Spleen (tissue), 11 donors: ENCODE data around the gene PKHD1. TPM values are rescaled to one million over a fixed set of nuclear protein-coding genes. Genes with fewer than 3 reads are reported as not detected.

Source experiments
- DNase-seq: peaks from one replicate; pipeline ENCODE4 v3.0.0-alpha.2; 2020
- H3K27ac ChIP-seq, 8 donors: fragments of 200-600 bp; sonication (generic) in 7 of 8; 1 replicate in 4 of 8; 2 replicates in 4 of 8; pipeline versions ENCODE4 v1.5.0 to v1.8.0; 2016 to 2021; ENCODE audit warnings: inconsistent platforms in 4 of 8, mild to moderate bottlenecking in 4 of 8, moderate library complexity in 1 of 8
- H3K27me3 ChIP-seq, 7 donors: fragments of 200-600 bp; sonication (generic) in 6 of 7; replicated peaks in 1 of 7; 1 replicate in 4 of 7; 2 replicates in 3 of 7; pipeline versions ENCODE4 v1.5.0 to v1.8.0; 2016 to 2021; ENCODE audit warnings: inconsistent platforms in 3 of 7, mild to moderate bottlenecking in 1 of 7
- H3K36me3 ChIP-seq, 6 donors: fragments of 200-600 bp; sonication (generic) in 5 of 6; 1 replicate in 4 of 6; 2 replicates in 2 of 6; pipeline versions ENCODE4 v1.5.0 to v1.8.0; 2016 to 2021; ENCODE audit warnings: inconsistent platforms in 2 of 6
- H3K4me1 ChIP-seq, 6 donors: fragments of 200-600 bp; sonication (generic) in 5 of 6; 1 replicate in 3 of 6; 2 replicates in 3 of 6; pipeline versions ENCODE4 v1.5.0 to v1.8.0; 2016 to 2021; ENCODE audit warnings: inconsistent platforms in 3 of 6
- H3K4me3 ChIP-seq, 8 donors: fragments of 200-600 bp; sonication (generic) in 7 of 8; 1 replicate in 4 of 8; 2 replicates in 4 of 8; pipeline versions ENCODE4 v1.5.0 to v1.8.0; 2016 to 2021; ENCODE audit warnings: inconsistent platforms in 4 of 8, mild to moderate bottlenecking in 4 of 8, moderate library complexity in 2 of 8
- H3K9me3 ChIP-seq, 8 donors: fragments of 200-600 bp; sonication (generic) in 7 of 8; 1 replicate in 4 of 8; 2 replicates in 4 of 8; pipeline versions ENCODE4 v1.5.0 to v1.8.0; 2016 to 2021; ENCODE audit warnings: inconsistent platforms in 4 of 8
- POLR2A ChIP-seq, 3 donors: fragments of 450-650 bp; IDR thresholded peaks; one replicate each; pipeline ENCODE4 v1.5.1; 2017; ENCODE audit warnings: antibody characterized with exemption in 3 of 3, mild to moderate bottlenecking in 1 of 3
- POLR2AphosphoS5 ChIP-seq, 3 donors: sonication (generic); formaldehyde crosslinking; IDR thresholded peaks; one replicate each; pipeline ENCODE4 v1.5.1; 2017; ENCODE audit warnings: antibody characterized with exemption in 3 of 3
- WGBS, 5 donors: extraction: QIAGEN DNeasy Blood & Tissue Kit in 3 of 5; methylation state at CpG; one replicate each; pipeline versions ENCODE4 v1.1.5 to v1.1.7; 2013 to 2018; 5-methylcytosine and 5-hydroxymethylcytosine counted together
- intact Hi-C: fragments of 100-400 bp; cut with DNase I; formaldehyde crosslinking; loops from one replicate; pipeline ENCODE4 v1.15.0; 2023; ENCODE audit warnings: low total_unique reads
- polyA plus RNA-seq, 3 donors: library from polyadenylated mRNA; stranded (reverse); fragments of 200-250 nt; gene quantifications; one replicate each; pipeline ENCODE4 v1.2.1, GENCODE V29; 2013
- total RNA-seq, 7 donors: library from RNA; depleted of rRNA in 3 of 7; stranded (reverse); fragments of >200 nt in 3 of 7; fragmentation: NEBNext Ultra II Directional in 4 of 7; extraction: Animal tissue kit (Norgen Biotek cat#: 25700) in 4 of 7; gene quantifications; one replicate each; pipeline versions ENCODE4 v1.1.0 to v1.2.1, GENCODE V29; 2016 to 2021
- TF ChIP-seq, protein P1 (sequence below), 11 experiments: fragments of 200-600 bp in 7 of 11; fragments of 450-650 bp in 4 of 11; sonication (generic) in 4 of 11; IDR thresholded peaks in 8 of 11; conservative IDR thresholded peaks in 3 of 11; 1 replicate in 7 of 11; 2 replicates in 4 of 11; pipeline versions ENCODE4 v1.4.0 to v1.8.0; 2016 to 2021; ENCODE audit warnings: antibody characterized with exemption in 11 of 11, inconsistent platforms in 4 of 11, mild to moderate bottlenecking in 1 of 11
- donor health status: healthy with polysubstance abuse.
- donor health status: DM: no; HTN: no; CAD: no; lungs with moderate emphysema.
- donor health status: DM: no; HTN: no; CAD: no.
- donor health status: Bipolar disorder and iron deficiency.
- donor health status: healthy.
- donor health status: DM: no; HTN: no; CAD: no.
- donor health status: DM: yes; HTN: yes; CAD: no.

Gene PKHD1
- total and polyA plus RNA-seq, 10 donors = not detected

DNA sequence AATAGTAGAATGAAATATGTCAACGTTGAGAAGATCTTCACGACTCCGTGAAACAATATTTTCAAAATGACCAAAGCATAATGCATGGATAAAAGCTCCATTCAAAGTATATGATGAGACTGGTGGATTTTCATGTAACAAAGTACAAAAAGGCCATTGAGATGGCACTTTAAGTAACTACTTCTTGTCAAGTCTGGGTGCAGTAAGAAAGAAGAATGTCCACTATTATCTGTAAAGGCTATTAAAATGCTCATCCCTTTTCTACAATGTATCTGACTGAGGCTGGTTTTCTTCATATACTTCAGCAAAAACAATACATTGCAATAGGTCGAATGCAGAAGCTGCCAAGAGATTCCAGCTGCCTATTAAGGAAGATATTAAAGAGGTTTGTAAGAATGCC, 457.4 kb downstream of the PKHD1 start:
- H3K27me3 ChIP-seq = no peaks in the 10 kb centered on the region
- WGBS, 5 donors = 74 to 84% (median 79%) methylated on average over 4 of the region's 4 CpGs
- intact Hi-C loops = no loop called here
- DNase-seq = no peak
- no peak overlapping the region for H3K4me3 ChIP-seq
- no peaks in the 10 kb centered on the region for H3K4me1 ChIP-seq
- H3K36me3 ChIP-seq = no peaks in the 10 kb centered on the region
- no peak for TF ChIP-seq POLR2A (IDR thresholded peaks at IDR 0.05)
- TF ChIP-seq POLR2AphosphoS5 (IDR thresholded peaks at IDR 0.05) = no peak
- TF ChIP-seq, protein P1, sequence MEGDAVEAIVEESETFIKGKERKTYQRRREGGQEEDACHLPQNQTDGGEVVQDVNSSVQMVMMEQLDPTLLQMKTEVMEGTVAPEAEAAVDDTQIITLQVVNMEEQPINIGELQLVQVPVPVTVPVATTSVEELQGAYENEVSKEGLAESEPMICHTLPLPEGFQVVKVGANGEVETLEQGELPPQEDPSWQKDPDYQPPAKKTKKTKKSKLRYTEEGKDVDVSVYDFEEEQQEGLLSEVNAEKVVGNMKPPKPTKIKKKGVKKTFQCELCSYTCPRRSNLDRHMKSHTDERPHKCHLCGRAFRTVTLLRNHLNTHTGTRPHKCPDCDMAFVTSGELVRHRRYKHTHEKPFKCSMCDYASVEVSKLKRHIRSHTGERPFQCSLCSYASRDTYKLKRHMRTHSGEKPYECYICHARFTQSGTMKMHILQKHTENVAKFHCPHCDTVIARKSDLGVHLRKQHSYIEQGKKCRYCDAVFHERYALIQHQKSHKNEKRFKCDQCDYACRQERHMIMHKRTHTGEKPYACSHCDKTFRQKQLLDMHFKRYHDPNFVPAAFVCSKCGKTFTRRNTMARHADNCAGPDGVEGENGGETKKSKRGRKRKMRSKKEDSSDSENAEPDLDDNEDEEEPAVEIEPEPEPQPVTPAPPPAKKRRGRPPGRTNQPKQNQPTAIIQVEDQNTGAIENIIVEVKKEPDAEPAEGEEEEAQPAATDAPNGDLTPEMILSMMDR (IDR thresholded peaks at IDR 0.05 in 8 of 11, conservative IDR thresholded peaks at IDR 0.05 in 3 of 11) = no peak
- no peak overlapping the region for H3K27ac ChIP-seq
- H3K9me3 ChIP-seq = peaks cover 0 to 13% (median 0%) of the 10 kb centered on the region in 8 donors

DNA sequence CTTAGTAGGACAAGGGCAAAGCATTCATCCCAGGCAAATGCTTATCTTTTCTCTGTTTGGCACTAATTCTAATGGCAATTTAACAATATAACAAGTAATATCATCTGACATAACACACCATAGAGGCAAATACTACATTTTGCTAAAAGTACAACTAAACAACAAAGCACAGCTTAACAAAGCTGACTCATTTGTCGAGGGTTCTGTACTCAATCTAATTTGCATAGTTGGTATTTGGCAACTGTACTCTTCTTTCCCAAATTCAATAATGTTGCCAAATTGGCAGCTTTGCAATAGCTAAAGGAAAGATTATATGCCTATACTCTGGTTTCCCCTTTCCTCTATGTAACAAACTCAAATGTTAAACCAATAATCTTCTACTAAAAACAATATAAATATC, 461.0 kb downstream of the PKHD1 start:
- DNase-seq = no peak
- no peak overlapping the region for H3K27ac ChIP-seq
- intact Hi-C loops = no loop called here
- H3K4me1 ChIP-seq = no peaks in the 10 kb centered on the region
- H3K9me3 ChIP-seq = peaks cover 0 to 13% (median 0%) of the 10 kb centered on the region in 8 donors
- H3K36me3 ChIP-seq = no peaks in the 10 kb centered on the region
- no peak overlapping the region for H3K4me3 ChIP-seq
- TF ChIP-seq POLR2A (IDR thresholded peaks at IDR 0.05) (no peak), POLR2AphosphoS5 (IDR thresholded peaks at IDR 0.05) (no peak)
- TF ChIP-seq, protein P1 (IDR thresholded peaks at IDR 0.05 in 8 of 11, conservative IDR thresholded peaks at IDR 0.05 in 3 of 11) = no peak
- H3K27me3 ChIP-seq = no peaks in the 10 kb centered on the region
- WGBS, 5 donors = 63 to 85% (median 70%) methylated on average over 1 of the region's 1 CpG

DNA sequence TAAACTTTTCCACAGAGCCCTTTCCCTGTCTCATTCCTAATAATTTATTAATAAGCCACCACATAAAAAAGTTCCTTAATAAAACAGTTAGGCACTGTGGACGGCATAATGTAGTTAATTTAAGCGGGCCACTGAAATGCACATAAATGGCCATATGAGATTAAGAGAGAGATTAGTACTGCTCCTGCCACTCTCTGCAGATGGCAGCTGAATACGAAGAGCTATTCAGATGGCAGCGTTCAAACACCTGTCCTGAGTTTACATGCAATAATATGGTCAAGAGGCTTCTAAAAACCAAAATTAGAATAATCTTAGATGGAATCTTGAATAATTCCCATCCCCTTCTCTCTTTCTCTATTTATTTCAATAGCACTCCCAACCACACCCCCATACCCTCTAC, 461.8 kb downstream of the PKHD1 start:
- H3K27me3 ChIP-seq = no peaks in the 10 kb centered on the region
- H3K4me3 ChIP-seq = no peak overlapping the region
- 87 to 92% (median 91%) methylated on average over 4 of the region's 4 CpGs for WGBS, 5 donors
- no peaks in the 10 kb centered on the region for H3K4me1 ChIP-seq
- H3K9me3 ChIP-seq = peaks cover 0 to 13% (median 0%) of the 10 kb centered on the region in 8 donors
- no peaks in the 10 kb centered on the region for H3K36me3 ChIP-seq
- TF ChIP-seq POLR2AphosphoS5 (IDR thresholded peaks at IDR 0.05) = no peak
- TF ChIP-seq POLR2A (IDR thresholded peaks at IDR 0.05) = no peak
- TF ChIP-seq, protein P1 (IDR thresholded peaks at IDR 0.05 in 8 of 11, conservative IDR thresholded peaks at IDR 0.05 in 3 of 11) = no peak
- intact Hi-C loops = no loop called here
- H3K27ac ChIP-seq = no peak overlapping the region
- no peak for DNase-seq

DNA sequence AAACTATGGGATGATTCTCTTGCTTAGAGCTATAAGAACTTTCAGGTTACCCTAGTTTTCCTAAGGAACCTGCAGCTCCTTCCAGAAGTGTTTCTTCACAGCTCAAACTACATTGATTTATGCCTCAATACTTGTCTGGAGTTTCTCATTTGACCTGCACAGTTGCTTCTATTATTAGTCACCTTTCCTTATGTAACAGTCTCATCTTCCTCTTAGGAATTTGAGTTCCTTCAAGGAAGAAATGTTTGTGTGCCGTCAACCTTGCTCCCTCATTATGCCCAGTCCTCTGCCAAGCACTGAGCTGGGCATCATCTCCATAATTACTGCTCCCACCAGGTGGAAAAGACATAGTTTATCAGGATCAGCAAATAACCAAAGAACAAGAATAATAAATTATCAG, 466.4 kb downstream of the PKHD1 start:
- WGBS, 5 donors = 69 to 89% (median 74%) methylated on average over 1 of the region's 1 CpG
- H3K36me3 ChIP-seq = no peaks in the 10 kb centered on the region
- no peak overlapping the region for H3K27ac ChIP-seq
- H3K4me1 ChIP-seq = no peaks in the 10 kb centered on the region
- DNase-seq = no peak
- no peak overlapping the region for H3K4me3 ChIP-seq
- intact Hi-C loops = no loop called here
- TF ChIP-seq POLR2AphosphoS5 (IDR thresholded peaks at IDR 0.05) = no peak
- TF ChIP-seq, protein P1 (IDR thresholded peaks at IDR 0.05 in 8 of 11, conservative IDR thresholded peaks at IDR 0.05 in 3 of 11) = no peak
- no peak for TF ChIP-seq POLR2A (IDR thresholded peaks at IDR 0.05)
- H3K9me3 ChIP-seq = no peaks in the 10 kb centered on the region
- no peaks in the 10 kb centered on the region for H3K27me3 ChIP-seq
